Stomach smooth muscle (tissue), 2 donors: ENCODE data around the gene CNOT10.
"Not testable (repeated sequence)": the region's sequence is repeated elsewhere in the genome, so short reads cannot be mapped to it uniquely, and the experiment has no call there.

Source experiments
- H3K27ac ChIP-seq: one replicate; pipeline ENCODE4 v1.7.0; 2013; ENCODE audit warnings: mild to moderate bottlenecking, low read length, inconsistent platforms
- H3K27me3 ChIP-seq, 2 donors: one replicate each; pipeline ENCODE4 v1.7.0; 2013; ENCODE audit warnings: low read length in 2 of 2; ENCODE audit not compliant: insufficient read depth in 2 of 2, control insufficient read depth in 1 of 2
- H3K36me3 ChIP-seq, 2 donors: one replicate each; pipeline ENCODE4 v1.7.0; 2013; ENCODE audit warnings: low read length in 2 of 2; ENCODE audit not compliant: control insufficient read depth in 2 of 2, insufficient read depth in 2 of 2
- H3K4me1 ChIP-seq: one replicate; pipeline ENCODE4 v1.7.0; 2013; ENCODE audit warnings: low read length; ENCODE audit not compliant: control insufficient read depth, insufficient read depth
- H3K4me3 ChIP-seq, 2 donors: one replicate each; pipeline ENCODE4 v1.7.0; 2013; ENCODE audit warnings: low read length in 2 of 2
- H3K9ac ChIP-seq, 2 donors: one replicate each; pipeline ENCODE4 v1.7.0; 2013; ENCODE audit warnings: low read length in 2 of 2, mild to moderate bottlenecking in 1 of 2
- H3K9me3 ChIP-seq, 2 donors: one replicate each; pipeline ENCODE4 v1.7.0; 2013; ENCODE audit warnings: low read length in 2 of 2; ENCODE audit not compliant: control insufficient read depth in 2 of 2
- donor health status: healthy.
- donor health status: Pancreatic carcinoma.

Gene CNOT10

GRCh38 chr3:32712506-32713055, 27.6 kb downstream of the CNOT10 start:
- H3K27ac ChIP-seq: no peak overlapping the region
- no peak overlapping the region for H3K9ac ChIP-seq
- H3K9me3 ChIP-seq: no peaks in the 10 kb centered on the region
- H3K4me1 ChIP-seq: no peaks in the 10 kb centered on the region
- no peak overlapping the region for H3K4me3 ChIP-seq
- H3K36me3 ChIP-seq: peaks cover 12 to 13% of the 10 kb centered on the region in 2 donors
- H3K27me3 ChIP-seq: no peaks in the 10 kb centered on the region

GRCh38 chr3:32713181-32713580, 28.2 kb downstream of the CNOT10 start:
- H3K9me3 ChIP-seq: no peaks in the 10 kb centered on the region
- H3K4me3 ChIP-seq: no peak overlapping the region
- no peak overlapping the region for H3K9ac ChIP-seq
- H3K4me1 ChIP-seq: no peaks in the 10 kb centered on the region
- no peak overlapping the region for H3K27ac ChIP-seq
- H3K27me3 ChIP-seq: no peaks in the 10 kb centered on the region
- H3K36me3 ChIP-seq: peaks cover 12 to 13% of the 10 kb centered on the region in 2 donors

GRCh38 chr3:32719335-32719734, 34.3 kb downstream of the CNOT10 start:
- Histone ChIP-seq H3K4me1 (no peaks in the 10 kb centered on the region), H3K4me3 (no peak overlapping the region), H3K9me3 (no peaks in the 10 kb centered on the region), H3K27me3 (no peaks in the 10 kb centered on the region), H3K9ac (no peak overlapping the region), H3K27ac (no peak overlapping the region), H3K36me3 (peaks cover 0 to 10% of the 10 kb centered on the region in 2 donors)

- no peak overlapping the region for H3K27ac ChIP-seq
- no peak overlapping the region for H3K4me3 ChIP-seq
- H3K36me3 ChIP-seq: peaks cover 0 to 7% of the 10 kb centered on the region in 2 donors
- no peaks in the 10 kb centered on the region for H3K9me3 ChIP-seq
- no peaks in the 10 kb centered on the region for H3K27me3 ChIP-seq
- no peak overlapping the region for H3K9ac ChIP-seq
- H3K4me1 ChIP-seq: no peaks in the 10 kb centered on the region
Measured at GRCh38 chr3:32719931-32720330, 34.9 kb downstream of the CNOT10 start.

GRCh38 chr3:32725721-32726120, 40.7 kb downstream of the CNOT10 start:
- no peaks in the 10 kb centered on the region for H3K9me3 ChIP-seq
- no peak overlapping the region for H3K27ac ChIP-seq
- H3K36me3 ChIP-seq: peaks cover 7 to 15% of the 10 kb centered on the region in 2 donors
- no peak overlapping the region for H3K4me3 ChIP-seq
- no peak overlapping the region for H3K9ac ChIP-seq
- no peaks in the 10 kb centered on the region for H3K4me1 ChIP-seq
- H3K27me3 ChIP-seq: no peaks in the 10 kb centered on the region

GRCh38 chr3:32733631-32734229, 48.7 kb downstream of the CNOT10 start:
- Histone ChIP-seq H3K4me3 (no peak overlapping the region), H3K27ac (no peak overlapping the region), H3K36me3 (peaks cover 0 to 5% of the 10 kb centered on the region in 2 donors)

GRCh38 chr3:32734756-32735155, 49.8 kb downstream of the CNOT10 start:
- Histone ChIP-seq H3K4me1 (no peaks in the 10 kb centered on the region), H3K27ac (no peak overlapping the region), H3K4me3 (no peak overlapping the region), H3K27me3 (no peaks in the 10 kb centered on the region), H3K9ac (no peak overlapping the region), H3K9me3 (no peaks in the 10 kb centered on the region), H3K36me3 (peaks cover 0 to 2% of the 10 kb centered on the region in 2 donors)

More at GRCh38 chr3:32733631-32734229, 48.7 kb downstream of the CNOT10 start:
- Histone ChIP-seq H3K4me1 (no peaks in the 10 kb centered on the region), H3K27me3 (no peaks in the 10 kb centered on the region), H3K9ac (no peak overlapping the region), H3K9me3 (no peaks in the 10 kb centered on the region)

- H3K9me3 ChIP-seq, H3K36me3 ChIP-seq, H3K4me3 ChIP-seq, H3K9ac ChIP-seq, H3K4me1 ChIP-seq, H3K27ac ChIP-seq, H3K27me3 ChIP-seq: not testable (repeated sequence)
Measured at GRCh38 chr3:32743470-32743869, 58.5 kb downstream of the CNOT10 start.

- no peak overlapping the region for H3K27ac ChIP-seq
- H3K4me3 ChIP-seq: no peak overlapping the region
- H3K9ac ChIP-seq: no peak overlapping the region
- no peaks in the 10 kb centered on the region for H3K4me1 ChIP-seq
- H3K27me3 ChIP-seq: no peaks in the 10 kb centered on the region
- H3K9me3 ChIP-seq: no peaks in the 10 kb centered on the region
- peaks cover 0 to 7% of the 10 kb centered on the region in 2 donors for H3K36me3 ChIP-seq
Measured at GRCh38 chr3:32743934-32744333, 58.9 kb downstream of the CNOT10 start.

GRCh38 chr3:32751377-32751776, 66.4 kb downstream of the CNOT10 start:
- Histone ChIP-seq H3K4me1 (no peaks in the 10 kb centered on the region), H3K9ac (no peak overlapping the region), H3K27me3 (no peaks in the 10 kb centered on the region), H3K27ac (no peak overlapping the region), H3K4me3 (no peak overlapping the region), H3K9me3 (no peaks in the 10 kb centered on the region), H3K36me3 (peaks cover 0 to 6% of the 10 kb centered on the region in 2 donors)

GRCh38 chr3:32755761-32756160, 70.8 kb downstream of the CNOT10 start:
- H3K9ac ChIP-seq: no peak overlapping the region
- H3K36me3 ChIP-seq: peaks cover 0 to 11% of the 10 kb centered on the region in 2 donors
- peaks cover 3% of the 10 kb centered on the region for H3K4me1 ChIP-seq
- no peaks in the 10 kb centered on the region for H3K27me3 ChIP-seq
- no peak overlapping the region for H3K27ac ChIP-seq
- H3K9me3 ChIP-seq: no peaks in the 10 kb centered on the region
- no peak overlapping the region for H3K4me3 ChIP-seq
